Transverse colon (tissue), 4 donors: ENCODE measurements around the gene ZCWPW1. TPM values are rescaled to one million over a fixed set of nuclear protein-coding genes. Genes with fewer than 3 reads are reported as not detected.

Source experiments
- DNase-seq: peaks from one replicate; pipeline ENCODE4 v3.0.0-alpha.2; 2019
- H3K27ac ChIP-seq, 4 donors: fragments of 200-600 bp; sonication (generic); 2 replicates each; pipeline ENCODE4 v1.5.1; 2016 to 2018; ENCODE audit warnings: inconsistent platforms in 4 of 4
- H3K27me3 ChIP-seq: fragments of 200-600 bp; sonication (generic); 2 replicates; pipeline ENCODE4 v1.5.1; 2017; ENCODE audit warnings: inconsistent platforms
- H3K36me3 ChIP-seq, 4 donors: fragments of 200-600 bp; sonication (generic); 2 replicates each; pipeline ENCODE4 v1.5.1; 2017 to 2019; ENCODE audit warnings: inconsistent platforms in 4 of 4
- H3K4me1 ChIP-seq, 4 donors: fragments of 200-600 bp; sonication (generic); 2 replicates each; pipeline ENCODE4 v1.5.1; 2017 to 2020; ENCODE audit warnings: inconsistent platforms in 4 of 4
- H3K4me3 ChIP-seq, 4 donors: fragments of 200-600 bp; sonication (generic); 1 replicate in 1 of 4; 2 replicates in 3 of 4; pipeline versions ENCODE4 v1.5.1 to v1.6.1; 2017 to 2019; ENCODE audit warnings: inconsistent platforms in 4 of 4
- H3K9me3 ChIP-seq, 2 donors: fragments of 200-600 bp; sonication (generic); 2 replicates each; pipeline ENCODE4 v1.5.1; 2017 to 2019; ENCODE audit warnings: inconsistent platforms in 2 of 2
- CTCF ChIP-seq, 5 experiments: fragments of 200-600 bp in 3 of 5; fragments of 450-650 bp in 2 of 5; sonication (generic) in 3 of 5; IDR thresholded peaks; 1 replicate in 2 of 5; 2 replicates in 3 of 5; pipeline ENCODE4 v1.5.1; 2016 to 2017; ENCODE audit warnings: antibody characterized with exemption in 5 of 5, inconsistent platforms in 3 of 5, mild to moderate bottlenecking in 2 of 5, moderate library complexity in 1 of 5
- EP300 ChIP-seq: sonication (generic); formaldehyde crosslinking; IDR thresholded peaks from one replicate; pipeline ENCODE4 v1.6.1; 2017; ENCODE audit warnings: antibody characterized with exemption, low read depth
- POLR2A ChIP-seq: fragments of 450-650 bp; IDR thresholded peaks from one replicate; pipeline ENCODE4 v1.6.1; 2016; ENCODE audit warnings: antibody characterized with exemption, mild to moderate bottlenecking, moderate library complexity
- POLR2AphosphoS5 ChIP-seq, 3 donors: sonication (generic); formaldehyde crosslinking; IDR thresholded peaks; one replicate each; pipeline ENCODE4 v1.6.1; 2016; ENCODE audit warnings: antibody characterized with exemption in 3 of 3
- WGBS, 2 donors: methylation state at CpG; one replicate each; pipeline ENCODE4 v1.1.5; 2018; ENCODE audit warnings: low coverage in 1 of 2; 5-methylcytosine and 5-hydroxymethylcytosine counted together
- in situ Hi-C, 4 donors: fragments of 200-750 bp; cut with MboI; loops; one replicate each; pipeline versions ENCODE4 v1.15.0 to v1.15.1; 2017; ENCODE audit warnings: low sequenced_read_pairs in 3 of 4, low pct_ligation_motif_present in 1 of 4, low pct_unique_long_range_greater_than_20kb in 1 of 4
- intact Hi-C: fragments of 100-400 bp; cut with DNase I; formaldehyde crosslinking; loops from one replicate; pipeline ENCODE4 v1.15.1; 2023; ENCODE audit warnings: low total_unique reads
- total RNA-seq, 4 donors: library from RNA; depleted of rRNA; stranded (reverse); fragments of >200 nt; gene quantifications; one replicate each; pipeline ENCODE4 v1.1.0, GENCODE V29; 2016

Gene ZCWPW1
- total RNA-seq, 4 donors from 2014 or later: 0.68 to 2.4 (median 0.80) TPM; not detected in 1

- no peak for DNase-seq
- intact Hi-C loops (no loop called here), in situ Hi-C loops (no loop called here)
- Histone ChIP-seq H3K4me3 (no peak overlapping the region), H3K27me3 (no peaks in the 10 kb centered on the region), H3K4me1 (peaks cover 8 to 16% (median 16%) of the 10 kb centered on the region in 4 donors), H3K36me3 (no peaks in the 10 kb centered on the region), H3K27ac (no peak overlapping the region), H3K9me3 (no peaks in the 10 kb centered on the region)
- TF ChIP-seq EP300 (no peak), CTCF (IDR thresholded peaks at IDR 0.05) (no peak)
Observed at GRCh38 chr7:100426516-100426915, 2.0 kb downstream of the ZCWPW1 start.

- intact Hi-C loops: no loop called here
Observed at GRCh38 chr7:100425347-100425746, 3.2 kb downstream of the ZCWPW1 start.

GRCh38 chr7:100423315-100423714 is 5.2 kb downstream of the ZCWPW1 start:
- no peak for TF ChIP-seq CTCF (IDR thresholded peaks at IDR 0.05)
- no peak for TF ChIP-seq EP300
- TF ChIP-seq POLR2AphosphoS5 (IDR thresholded peaks at IDR 0.05): no peak
- TF ChIP-seq POLR2A: no peak
- Histone ChIP-seq H3K4me3 (no peak overlapping the region), H3K9me3 (no peaks in the 10 kb centered on the region), H3K27me3 (no peaks in the 10 kb centered on the region), H3K36me3 (no peaks in the 10 kb centered on the region), H3K4me1 (peaks cover 0 to 5% (median 4%) of the 10 kb centered on the region in 4 donors), H3K27ac (no peak overlapping the region)
- DNase-seq: no peak
- in situ Hi-C loops (no loop called here), intact Hi-C loops (no loop called here)
- WGBS, 2 donors: 74 to 78% methylated on average over 6 of the region's 6 CpGs

More at GRCh38 chr7:100425347-100425746, 3.2 kb downstream of the ZCWPW1 start:
- no peak for DNase-seq
- in situ Hi-C loops: no loop called here
- Histone ChIP-seq H3K36me3 (no peaks in the 10 kb centered on the region), H3K27me3 (no peaks in the 10 kb centered on the region), H3K4me3 (no peak overlapping the region), H3K27ac (no peak overlapping the region), H3K9me3 (no peaks in the 10 kb centered on the region), H3K4me1 (peaks cover 0 to 6% (median 5%) of the 10 kb centered on the region in 4 donors)
- no peak for TF ChIP-seq POLR2AphosphoS5 (IDR thresholded peaks at IDR 0.05)
- TF ChIP-seq EP300: no peak
- TF ChIP-seq POLR2A: no peak
- TF ChIP-seq CTCF (IDR thresholded peaks at IDR 0.05): no peak
- WGBS, 2 donors: 38 to 63% methylated on average over 1 of the region's 1 CpG

GRCh38 chr7:100419660-100420226 is 8.8 kb downstream of the ZCWPW1 start:
- no peak overlapping the region for H3K4me3 ChIP-seq
- H3K36me3 ChIP-seq: no peaks in the 10 kb centered on the region
- in situ Hi-C loops: no loop called here
- no peaks in the 10 kb centered on the region for H3K9me3 ChIP-seq
- no peak overlapping the region for H3K27ac ChIP-seq
- DNase-seq: no peak
- TF ChIP-seq POLR2AphosphoS5 (IDR thresholded peaks at IDR 0.05) (no peak), CTCF (IDR thresholded peaks at IDR 0.05) (no peak), POLR2A (no peak), EP300 (no peak)
- H3K27me3 ChIP-seq: no peaks in the 10 kb centered on the region
- no peaks in the 10 kb centered on the region for H3K4me1 ChIP-seq
- intact Hi-C loops: no loop called here
- 67 to 68% methylated on average over 1 of the region's 1 CpG for WGBS, 2 donors
